Transverse colon (tissue), 4 donors: ENCODE data around the gene MRPL33.

Experiments used
- CTCF ChIP-seq, 5 experiments: fragments of 200-600 bp in 3 of 5; fragments of 450-650 bp in 2 of 5; sonication (generic) in 3 of 5; IDR thresholded peaks; 1 replicate in 2 of 5; 2 replicates in 3 of 5; pipeline ENCODE4 v1.5.1; 2016 to 2017; ENCODE audit warnings: antibody characterized with exemption in 5 of 5, inconsistent platforms in 3 of 5, mild to moderate bottlenecking in 2 of 5, moderate library complexity in 1 of 5
- EP300 ChIP-seq: sonication (generic); formaldehyde crosslinking; IDR thresholded peaks from one replicate; pipeline ENCODE4 v1.6.1; 2017; ENCODE audit warnings: antibody characterized with exemption, low read depth
- POLR2A ChIP-seq: fragments of 450-650 bp; IDR thresholded peaks from one replicate; pipeline ENCODE4 v1.6.1; 2016; ENCODE audit warnings: antibody characterized with exemption, mild to moderate bottlenecking, moderate library complexity
- POLR2AphosphoS5 ChIP-seq, 3 donors: sonication (generic); formaldehyde crosslinking; IDR thresholded peaks; one replicate each; pipeline ENCODE4 v1.6.1; 2016; ENCODE audit warnings: antibody characterized with exemption in 3 of 3

GRCh38 chr2:27756544-27757498 is 14.7 kb upstream of the MRPL33 start:
- TF ChIP-seq POLR2A (no peak), CTCF (IDR thresholded peaks at IDR 0.05) (no peak), POLR2AphosphoS5 (IDR thresholded peaks at IDR 0.05) (no peak), EP300 (no peak)
